IMR-90 (cell line): ENCODE results near the gene SERHL2. TPM values are rescaled to one million over a fixed set of nuclear protein-coding genes. Genes with fewer than 3 reads are reported as not detected.

Source experiments
- ATAC-seq: fragments of 200-7000 bp; cut with Tn5 transposase; 2 replicates; pipeline ENCODE4 v1.9.1; 2020; ENCODE audit warnings: low read depth, mild to moderate bottlenecking, moderate library complexity
- BruUV-seq: library from RNA; stranded (reverse); fragments of 400-500 nt; replicated peaks from 2 replicates; lab custom pipeline; 2021; lab: Mats Ljungman, UMichigan
- CTCF ChIA-PET: fragments of 300-600 bp; formaldehyde crosslinking; extraction: SDS; loops from one replicate; lab custom pipeline; 2021; ENCODE audit warnings: antibody characterized with exemption; lab: Yijun Ruan, JAX
- POLR2A ChIA-PET: fragments of 300-600 bp; sonication (Branson Sonifier 250); formaldehyde crosslinking; loops from one replicate; lab custom pipeline; 2022; ENCODE audit warnings: antibody characterized with exemption; ENCODE audit not compliant: unreplicated experiment; lab: Charles Lee
- DNase-seq: peaks from one replicate; pipeline ENCODE4 v3.0.0; 2013
- H2AFZ ChIP-seq: replicated peaks from 2 replicates; pipeline ENCODE3; 2013; ENCODE audit warnings: low read length, mild to moderate bottlenecking; ENCODE audit not compliant: poor library complexity
- H2AK5ac ChIP-seq: 2 replicates; pipeline ENCODE4 v1.6.1; 2013; ENCODE audit warnings: low read depth, low read length, inconsistent platforms
- H2AK9ac ChIP-seq: replicated peaks from 2 replicates; pipeline ENCODE3; 2013; ENCODE audit warnings: mild to moderate bottlenecking, low read depth, low read length, moderate library complexity; ENCODE audit not compliant: poor library complexity
- H2BK120ac ChIP-seq: 2 replicates; pipeline ENCODE4 v1.6.1; 2013; ENCODE audit warnings: low read depth, low read length, inconsistent platforms
- H2BK15ac ChIP-seq: 3 replicates; pipeline ENCODE4 v1.6.1; 2013; ENCODE audit warnings: low read depth, low read length, inconsistent platforms
- H2BK20ac ChIP-seq: 2 replicates; pipeline ENCODE4 v1.6.1; 2013; ENCODE audit warnings: low read depth, mild to moderate bottlenecking, inconsistent platforms, low read length, moderate library complexity
- H2BK5ac ChIP-seq: 2 replicates; pipeline ENCODE4 v1.6.1; 2013; ENCODE audit warnings: mild to moderate bottlenecking, low read depth, low read length, inconsistent platforms; ENCODE audit not compliant: poor library complexity, severe bottlenecking
- H3K14ac ChIP-seq: replicated peaks from 2 replicates; pipeline ENCODE4 v1.6.1; 2013; ENCODE audit warnings: low read depth, low read length, inconsistent platforms
- H3K18ac ChIP-seq: 2 replicates; pipeline ENCODE4 v1.6.1; 2013; ENCODE audit warnings: low read depth, low read length, control low read depth
- H3K23ac ChIP-seq: 2 replicates; pipeline ENCODE4 v1.6.1; 2013; ENCODE audit warnings: low read depth, low read length, inconsistent platforms
- H3K27ac ChIP-seq: 2 replicates; pipeline ENCODE4 v1.5.1; 2013; ENCODE audit warnings: mild to moderate bottlenecking, control low read depth, low read length; ENCODE audit not compliant: insufficient read depth
- H3K27me3 ChIP-seq: 2 replicates; pipeline ENCODE4 v1.6.1; 2013; ENCODE audit warnings: low read length; ENCODE audit not compliant: control insufficient read depth, insufficient read depth
- H3K36me3 ChIP-seq: 2 replicates; pipeline ENCODE4 v1.6.1; 2013; ENCODE audit warnings: low read length, mixed read lengths; ENCODE audit not compliant: control insufficient read depth, insufficient read depth
- H3K4ac ChIP-seq: 2 replicates; pipeline ENCODE4 v1.6.1; 2013; ENCODE audit warnings: low read depth, low read length, inconsistent platforms
- H3K4me1 ChIP-seq: 2 replicates; pipeline ENCODE4 v1.6.1; 2013; ENCODE audit warnings: low read length, mixed read lengths; ENCODE audit not compliant: control insufficient read depth, insufficient read depth
- H3K4me2 ChIP-seq: 2 replicates; pipeline ENCODE4 v1.6.1; 2013; ENCODE audit warnings: low read depth, mild to moderate bottlenecking, control low read depth, low read length, moderate library complexity
- H3K4me3 ChIP-seq: 2 replicates; pipeline ENCODE4 v1.5.1; 2013; ENCODE audit warnings: low read depth, mild to moderate bottlenecking, control low read depth, low read length, moderate library complexity; ENCODE audit not compliant: insufficient read depth
- H3K56ac ChIP-seq: 2 replicates; pipeline ENCODE4 v1.6.1; 2013; ENCODE audit warnings: low read length, inconsistent platforms; ENCODE audit not compliant: insufficient read depth; ENCODE audit errors: extremely low read depth
- H3K79me1 ChIP-seq, 2 experiments: 2 replicates each; pipeline ENCODE4 v1.6.1; 2013; ENCODE audit warnings: low read length in 2 of 2, inconsistent platforms in 1 of 2, low read depth in 1 of 2
- H3K9ac ChIP-seq: 2 replicates; pipeline ENCODE4 v1.6.1; 2013; ENCODE audit warnings: low read depth, low read length, control low read depth
- H3K9me1 ChIP-seq: 2 replicates; pipeline ENCODE4 v1.6.1; 2013; ENCODE audit warnings: low read length, inconsistent platforms; ENCODE audit not compliant: insufficient read depth
- H3K9me3 ChIP-seq: 2 replicates; pipeline ENCODE4 v1.6.1; 2013; ENCODE audit warnings: low read length; ENCODE audit not compliant: control insufficient read depth, insufficient read depth
- H4K20me1 ChIP-seq: 2 replicates; pipeline ENCODE4 v1.6.1; 2013; ENCODE audit warnings: low read length, inconsistent platforms; ENCODE audit not compliant: insufficient read depth
- H4K5ac ChIP-seq: 2 replicates; pipeline ENCODE4 v1.6.1; 2013; ENCODE audit warnings: mild to moderate bottlenecking, low read depth, low read length, control low read depth
- H4K8ac ChIP-seq, 2 experiments: 2 replicates each; pipeline ENCODE4 v1.6.1; 2013; ENCODE audit warnings: low read depth in 2 of 2, low read length in 2 of 2, control low read depth in 1 of 2, inconsistent platforms in 1 of 2
- H4K91ac ChIP-seq: 2 replicates; pipeline ENCODE4 v1.6.1; 2013; ENCODE audit warnings: low read depth, low read length, inconsistent platforms; ENCODE audit not compliant: insufficient read depth
- BHLHE40 ChIP-seq: fragments of 150-350 bp; IDR thresholded peaks from 2 replicates; pipeline ENCODE4 v1.6.1; 2016; ENCODE audit warnings: mild to moderate bottlenecking, low read depth, low read length
- CEBPB ChIP-seq: IDR thresholded peaks from 2 replicates; pipeline ENCODE4 v1.6.1; 2012; ENCODE audit warnings: low read depth, low read length, improper control_type of control experiment
- CHD1 ChIP-seq: IDR thresholded peaks from 2 replicates; pipeline ENCODE4 v1.6.1; 2012; ENCODE audit warnings: low read depth, low read length, improper control_type of control experiment
- CTCF ChIP-seq: conservative IDR thresholded peaks from 2 replicates; pipeline ENCODE4 v1.5.1; 2012; ENCODE audit warnings: mild to moderate bottlenecking, low read depth, low read length, improper control_type of control experiment
- ELK1 ChIP-seq: fragments of 150-350 bp; IDR thresholded peaks from 2 replicates; pipeline ENCODE4 v1.6.1; 2016; ENCODE audit warnings: low read depth, mild to moderate bottlenecking, low read length, moderate library complexity, borderline replicate concordance
- FOS ChIP-seq: fragments of 150-350 bp; IDR thresholded peaks from 2 replicates; pipeline ENCODE4 v1.6.1; 2016; ENCODE audit warnings: low read depth, low read length
- MAFK ChIP-seq: IDR thresholded peaks from 2 replicates; pipeline ENCODE4 v1.6.1; 2012; ENCODE audit warnings: low read depth, low read length, improper control_type of control experiment
- MAZ ChIP-seq: IDR thresholded peaks from 2 replicates; pipeline ENCODE4 v1.6.1; 2012; ENCODE audit warnings: low read depth, mild to moderate bottlenecking, low read length, improper control_type of control experiment, moderate library complexity, borderline replicate concordance
- MXI1 ChIP-seq: IDR thresholded peaks from 2 replicates; pipeline ENCODE4 v1.6.1; 2012; ENCODE audit warnings: low read depth, mild to moderate bottlenecking, low read length, moderate library complexity, borderline replicate concordance
- NFE2L2 ChIP-seq: fragments of 150-350 bp; IDR thresholded peaks from 2 replicates; pipeline ENCODE4 v1.6.1; 2016; ENCODE audit warnings: low read depth, mild to moderate bottlenecking, low read length
- RAD21 ChIP-seq: IDR thresholded peaks from 2 replicates; pipeline ENCODE4 v1.6.1; 2012; ENCODE audit warnings: low read length, improper control_type of control experiment
- RFX5 ChIP-seq: IDR thresholded peaks from 2 replicates; pipeline ENCODE4 v1.8.0; 2012; ENCODE audit warnings: low read depth, mild to moderate bottlenecking, low read length, moderate library complexity
- SMC3 ChIP-seq: fragments of 150-350 bp; IDR thresholded peaks from 2 replicates; pipeline ENCODE4 v1.6.1; 2016; ENCODE audit warnings: low read depth, mild to moderate bottlenecking, antibody characterized with exemption, low read length, moderate library complexity
- WGBS, 2 experiments: methylation state at CpG; one replicate each; pipeline versions ENCODE4 v1.1.5 to v1.1.7; 2013; ENCODE audit warnings: missing lambda C conversion rate in 2 of 2; ENCODE audit not compliant: insufficient read length in 1 of 2; ENCODE audit errors: extremely low coverage in 2 of 2; 5-methylcytosine and 5-hydroxymethylcytosine counted together
- dilution Hi-C: fragments of 300-500 bp; cut with HindIII; formaldehyde crosslinking; loops from one replicate; pipeline ENCODE4 v1.14.3; 2018; ENCODE audit warnings: low sequenced_read_pairs; ENCODE audit not compliant: unreplicated experiment
- in situ Hi-C: fragments of 300-500 bp; cut with MboI; formaldehyde crosslinking; loops from 3 replicates; pipeline ENCODE4 v1.14.3; 2019; ENCODE audit warnings: low sequenced_read_pairs, inconsistent platforms, mixed read lengths
- intact Hi-C: fragments of 100-400 bp; cut with micrococcal nuclease; formaldehyde crosslinking; loops from 2 replicates; pipeline ENCODE4 v1.10.0; 2022
- polyA plus RNA-seq, 3 experiments: library from polyadenylated mRNA; depleted of rRNA; stranded (reverse); fragments of >200 nt; gene quantifications; 2 replicates each; pipeline ENCODE4 v1.2.3, GENCODE V29; 2012; ENCODE audit warnings: low replicate concordance in 1 of 3
- total RNA-seq: library from RNA; depleted of rRNA; stranded (reverse); fragments of >200 nt; gene quantifications from 2 replicates; pipeline ENCODE4 v1.2.3, GENCODE V29; 2012

Gene SERHL2
- total and polyA plus RNA-seq, 2 of the 4 experiments (the other 2 are of a cell fraction) = 4.5 to 5.0 TPM

GRCh38 chr22:42614312-42615091, 60.7 kb downstream of the SERHL2 start, which contains the start of gene POLDIP3:
POLDIP3 (minus strand) TSS chr22:42614883; CDS start chr22:42614857, 26 bp downstream.
- dilution Hi-C loops (no loop called here), intact Hi-C loops (no loop called here), in situ Hi-C loops (no loop called here)
- peak within 1 kb of the TSS; percentile 98 for H4K91ac ChIP-seq
- H4K5ac ChIP-seq = peak within 1 kb of the TSS; percentile 97
- peak within 1 kb of the TSS; percentile 84; the same call in 1 of the 2 replicates for H2BK20ac ChIP-seq
- ChIA-PET POLR2A (interaction anchor here (0.5 to 1.3 kb wide), 7 partner anchors 20 to 320 kb away, joined by 3 to 8 read pairs (median 3); partner anchors contain the start of gene CYB5R3), CTCF (no interaction called here)
- H3K18ac ChIP-seq = peak within 1 kb of the TSS; percentile 98
- peaks cover 9% of the 10 kb centered on the region for H3K36me3 ChIP-seq
- peaks cover 4 to 44% of the 10 kb centered on the region in 2 experiments; a peak in 3 of 4 replicates for H3K79me1 ChIP-seq
- H3K27ac ChIP-seq = peak within 1 kb of the TSS; percentile 99
- H3K9me3 ChIP-seq = no peaks in the 10 kb centered on the region
- peak within 1 kb of the TSS; percentile 99 for H3K4me2 ChIP-seq
- peak within 1 kb of the TSS; percentile 66; the same call in 1 of the 3 replicates for H2BK15ac ChIP-seq
- peak within 1 kb of the TSS; percentile 98 for H2AFZ ChIP-seq
- peak within 1 kb of the TSS; percentile 98 for H3K56ac ChIP-seq
- H2AK9ac ChIP-seq = peak within 1 kb of the TSS; percentile 97
- peaks cover 42% of the 10 kb centered on the region for H4K20me1 ChIP-seq
- H3K4me1 ChIP-seq = peaks cover 20% of the 10 kb centered on the region
- H4K8ac ChIP-seq = peak within 1 kb of the TSS; percentile 3 to 98
- peak within 1 kb of the TSS; percentile 84 for H2AK5ac ChIP-seq
- peak within 1 kb of the TSS; percentile 97 for H2BK120ac ChIP-seq
- H3K4ac ChIP-seq = peak within 1 kb of the TSS; percentile 97
- 0% methylated on average over 41 of the region's 85 CpGs; no CpG with 5 or more reads in 1 of the 2 experiments for WGBS, 2 experiments
- H3K27me3 ChIP-seq = no peaks in the 10 kb centered on the region
- H3K23ac ChIP-seq = peak within 1 kb of the TSS; percentile 90
- H3K4me3 ChIP-seq = peak within 1 kb of the TSS; percentile 75
- DNase-seq (peak; percentile 98), ATAC-seq (peak; percentile 74)
- H3K14ac ChIP-seq = peak within 1 kb of the TSS; percentile 98
- H3K9ac ChIP-seq = peak within 1 kb of the TSS; percentile 98
- H3K9me1 ChIP-seq = peaks cover 24% of the 10 kb centered on the region
- H2BK5ac ChIP-seq = peak within 1 kb of the TSS; percentile 98
- BruUV-seq = no TSS peak
- TF ChIP-seq BHLHE40 = no peak
- TF ChIP-seq MXI1 = 0 out of 2 replicates have a peak, but pooled peaks have one; percentile 49
- no peak for TF ChIP-seq RAD21
- TF ChIP-seq MAFK = no peak
- TF ChIP-seq CHD1 = 0 out of 2 replicates have a peak, but pooled peaks have one; percentile 54
- TF ChIP-seq SMC3 = no peak
- TF ChIP-seq NFE2L2 = no peak
- TF ChIP-seq ELK1 = peak; percentile 66; the same call in 1 of the 2 replicates
- no peak for TF ChIP-seq MAZ
- no peak for TF ChIP-seq RFX5
- TF ChIP-seq FOS = no peak
- TF ChIP-seq CEBPB = no peak
- TF ChIP-seq CTCF = peak; percentile 34
